Pancreas (tissue), 10 donors: ENCODE results near the gene PDS5B. TPM values are rescaled to one million over a fixed set of nuclear protein-coding genes. Genes with fewer than 3 reads are reported as not detected.

ENCODE experiments used
- ATAC-seq, 4 donors: fragments of 200-7000 bp; cut with Tn5 transposase; one replicate each; pipeline versions ENCODE4 v1.8.0 to v1.9.1; 2020; ENCODE audit warnings: mild to moderate bottlenecking in 4 of 4, moderate library complexity in 4 of 4
- DNase-seq, 6 donors: peaks; one replicate each; pipeline ENCODE4 v3.0.0-alpha.2; 2020
- FAIRE-seq: peaks from 2 replicates; lab custom pipeline; 2012; peaks lifted over from hg19 to GRCh38; lab: Jason Lieb, UNC
- H3K27ac ChIP-seq, 4 donors: fragments of 200-600 bp; sonication (generic); 1 replicate in 3 of 4; 2 replicates in 1 of 4; pipeline versions ENCODE4 v1.5.0 to v1.8.0; 2020
- H3K27me3 ChIP-seq, 4 donors: fragments of 200-600 bp; one replicate each; pipeline ENCODE4 v1.8.0; 2021
- H3K36me3 ChIP-seq, 3 donors: fragments of 200-600 bp; sonication (generic) in 1 of 3; one replicate each; pipeline versions ENCODE4 v1.5.0 to v1.8.0; 2020 to 2021
- H3K4me1 ChIP-seq, 3 donors: fragments of 200-600 bp; one replicate each; pipeline ENCODE4 v1.8.0; 2021
- H3K4me3 ChIP-seq, 4 donors: fragments of 200-600 bp; sonication (generic) in 2 of 4; one replicate each; pipeline versions ENCODE4 v1.5.0 to v1.8.0; 2020 to 2021
- H3K9me3 ChIP-seq, 4 donors: fragments of 200-600 bp; one replicate each; pipeline ENCODE4 v1.8.0; 2021
- CTCF ChIP-seq, 4 donors: fragments of 200-600 bp; sonication (generic) in 3 of 4; IDR thresholded peaks; one replicate each; pipeline versions ENCODE4 v1.5.0 to v1.8.0; 2021; ENCODE audit warnings: antibody characterized with exemption in 4 of 4
- WGBS, 2 donors: extraction: QIAGEN DNeasy Blood & Tissue Kit; methylation state at CpG; one replicate each; pipeline ENCODE4 v1.1.7; 2013; 5-methylcytosine and 5-hydroxymethylcytosine counted together
- intact Hi-C, 3 donors: fragments of 100-400 bp; cut with DNase I; formaldehyde crosslinking; loops; one replicate each; pipeline versions ENCODE4 v1.11.1 to v1.14.2; 2022
- polyA plus RNA-seq, 2 donors: library from polyadenylated mRNA; stranded (reverse); fragments of 200-250 nt; gene quantifications; one replicate each; pipeline ENCODE4 v1.2.3, GENCODE V29; 2013
- total RNA-seq, 6 donors: library from RNA; stranded (reverse); fragmentation: NEBNext Ultra II Directional in 4 of 6; extraction: Animal tissue kit (Norgen Biotek cat#: 25700) in 4 of 6; gene quantifications; one replicate each; pipeline versions ENCODE4 v1.2.1 to v1.2.4, GENCODE V29; 2021 to 2023
- donor health status: healthy with polysubstance abuse.
- donor health status: DM: no; HTN: no; CAD: no; lungs with moderate emphysema.
- donor health status: DM: no; HTN: no; CAD: no.
- donor health status: control.
- donor health status: control.
- donor health status: Bipolar disorder and iron deficiency.
- donor health status: DM: yes; HTN: yes; CAD: no.
- donor health status: DM: no; HTN: no; CAD: no.
- donor health status: DM: no; HTN: no; CAD: no.
- donor health status: DM: yes; HTN: yes; CAD: no.

The PDS5B gene
- total and polyA plus RNA-seq, 8 donors, result 2.9 to 19.9 (median 11.0) TPM

GRCh38 chr13:32791545-32792172 is 205.4 kb downstream of the PDS5B start:
- DNase-seq, result no peak
- no peak for ATAC-seq
- no peaks in the 10 kb centered on the region for H3K36me3 ChIP-seq
- H3K4me3 ChIP-seq, result no peak overlapping the region
- no peaks in the 10 kb centered on the region for H3K9me3 ChIP-seq
- WGBS, 2 donors, result 67 to 78% methylated on average over 8 of the region's 8 CpGs
- TF ChIP-seq CTCF (IDR thresholded peaks at IDR 0.05), result no peak
- H3K27me3 ChIP-seq, result no peaks in the 10 kb centered on the region
- no peak for FAIRE-seq
- intact Hi-C loops, result no loop called here
- no peak overlapping the region for H3K27ac ChIP-seq
- no peaks in the 10 kb centered on the region for H3K4me1 ChIP-seq

- intact Hi-C loops, result no loop called here
- FAIRE-seq (no peak), ATAC-seq (no peak), DNase-seq (no peak)
- H3K4me1 ChIP-seq, result no peaks in the 10 kb centered on the region
- no peak overlapping the region for H3K4me3 ChIP-seq
- no peaks in the 10 kb centered on the region for H3K9me3 ChIP-seq
- H3K27ac ChIP-seq, result no peak overlapping the region
- no peaks in the 10 kb centered on the region for H3K27me3 ChIP-seq
- 69 to 80% methylated on average over 1 of the region's 1 CpG for WGBS, 2 donors
- H3K36me3 ChIP-seq, result no peaks in the 10 kb centered on the region
- TF ChIP-seq CTCF (IDR thresholded peaks at IDR 0.05), result no peak
These were observed 210.5 kb downstream of the PDS5B start for GRCh38 chr13:32796754-32797153.

- no peaks in the 10 kb centered on the region for H3K4me1 ChIP-seq
- 77 to 84% methylated on average over 3 of the region's 3 CpGs for whole genome bisulfite sequencing, 2 donors
- H3K27ac ChIP-seq, result no peak overlapping the region
- no peak for TF ChIP-seq CTCF (IDR thresholded peaks at IDR 0.05)
- FAIRE-seq (no peak), ATAC-seq (no peak), DNase-seq (no peak)
- no peaks in the 10 kb centered on the region for H3K27me3 ChIP-seq
- intact Hi-C loops, result no loop called here
- H3K36me3 ChIP-seq, result no peaks in the 10 kb centered on the region
- H3K9me3 ChIP-seq, result no peaks in the 10 kb centered on the region
- H3K4me3 ChIP-seq, result no peak overlapping the region
These were observed 215.9 kb downstream of the PDS5B start for GRCh38 chr13:32802159-32802558.

- Histone ChIP-seq H3K36me3 (no peaks in the 10 kb centered on the region), H3K9me3 (no peaks in the 10 kb centered on the region), H3K4me1 (no peaks in the 10 kb centered on the region), H3K27me3 (no peaks in the 10 kb centered on the region), H3K27ac (no peak overlapping the region), H3K4me3 (no peak overlapping the region)
- intact Hi-C loops, result no loop called here
- TF ChIP-seq CTCF (IDR thresholded peaks at IDR 0.05), result no peak
- no peak for ATAC-seq
- no peak for DNase-seq
- no peak for FAIRE-seq
- 53 to 56% methylated on average over 5 of the region's 5 CpGs for WGBS, 2 donors
These were observed 218.5 kb downstream of the PDS5B start for GRCh38 chr13:32804673-32805230.

- Histone ChIP-seq H3K27me3 (no peaks in the 10 kb centered on the region), H3K27ac (no peak overlapping the region), H3K4me1 (no peaks in the 10 kb centered on the region), H3K4me3 (no peak overlapping the region), H3K36me3 (no peaks in the 10 kb centered on the region), H3K9me3 (no peaks in the 10 kb centered on the region)
- ATAC-seq (peak in 1 of 4 donors; percentile 50), DNase-seq (no peak), FAIRE-seq (no peak)
- 39 to 51% methylated on average over 7 of the region's 7 CpGs for WGBS, 2 donors
- TF ChIP-seq CTCF (IDR thresholded peaks at IDR 0.05), result no peak
- intact Hi-C loops, result no loop called here
These were observed 225.1 kb downstream of the PDS5B start for GRCh38 chr13:32811297-32811800.
